Fibroblast of lung (primary cell): ENCODE measurements around the gene FAM222B.

Experiments used
- CTCF ChIP-seq, 2 donors: IDR thresholded peaks in 1 of 2; conservative IDR thresholded peaks in 1 of 2; 1 replicate in 1 of 2; 2 replicates in 1 of 2; pipeline ENCODE4 v1.5.1; 2011 to 2012; ENCODE audit warnings: low read length in 2 of 2, control low read depth in 1 of 2, inconsistent platforms in 1 of 2, low read depth in 1 of 2, mild to moderate bottlenecking in 1 of 2
- EZH2 ChIP-seq: IDR thresholded peaks from 2 replicates; pipeline ENCODE4 v1.5.1; 2012; ENCODE audit warnings: low read length, control low read depth, mild to moderate bottlenecking; ENCODE audit errors: missing control alignments

- TF ChIP-seq EZH2, result no peak
- no peak for TF ChIP-seq CTCF (conservative IDR thresholded peaks at IDR 0.05 in 1 of 2, IDR thresholded peaks at IDR 0.05 in 1 of 2; ENCODE audit: low read depth in 1 of 2, low read length in 2 of 2)
These were observed 14.1 kb downstream of the FAM222B start for GRCh38 chr17:28828294-28829040.
